ENCODE measurements around the gene MYOG. TPM values are rescaled to one million over a fixed set of nuclear protein-coding genes. Genes with fewer than 3 reads are reported as not detected.

Gene MYOG
- total and polyA plus RNA-seq, 10 of the 15 experiments (the other 5 are each of a cell fraction or from before 2014, with no cell fraction given), result not detected

- H3K4me2 ChIP-seq (ENCODE audit: control insufficient read depth, insufficient read depth), result no peak overlapping the region
- H3K27ac ChIP-seq (ENCODE audit: control insufficient read depth, insufficient read depth), result no peak overlapping the region
- ChIA-PET RAD21 (ENCODE audit: unreplicated experiment) (no interaction called here), CTCF (interaction anchor here (1.0 to 8.7 kb wide), 2 partner anchors 15 to 162 kb away, joined by 4 to 66 read pairs; no protein-coding TSS in a partner anchor), POLR2A (no interaction called here), SMC1A (ENCODE audit: uncharacterized antibody, unreplicated experiment) (interaction anchor here (0.6 to 1.2 kb wide), 2 partner anchors 10 to 692 kb away, joined by 3 read pairs; no protein-coding TSS in a partner anchor)
- WGBS (ENCODE audit: insufficient coverage, insufficient replicate concordance, low lambda C conversion rate, missing lambda C conversion rate), result 0% methylated on average over 1 of the region's 1 CpG
- FAIRE-seq (no peak), ATAC-seq (no peak), DNase-seq (ENCODE audit: low read depth, low spot score) (no peak)
- no peaks in the 10 kb centered on the region for H3K4me1 ChIP-seq (ENCODE audit: control insufficient read depth, insufficient read depth, low read length)
- TF ChIP-seq NRF1 (conservative IDR thresholded peaks at IDR 0.05; ENCODE audit: low read depth, low read length) (no peak), ZBTB33 (IDR thresholded peaks at IDR 0.05) (no peak), KAT2A (conservative IDR thresholded peaks at IDR 0.05; ENCODE audit: control insufficient read depth, low read depth, low read length) (no peak), ELK1 (IDR thresholded peaks at IDR 0.05; ENCODE audit: low read depth, low read length) (no peak), SUZ12 (IDR thresholded peaks at IDR 0.05; ENCODE audit: unreplicated experiment) (no peak), CBFB (IDR thresholded peaks at IDR 0.05; ENCODE audit: low read depth) (no peak), CEBPZ (IDR thresholded peaks at IDR 0.05; ENCODE audit: low read depth, low read length) (no peak), TBL1XR1 (IDR thresholded peaks at IDR 0.05; ENCODE audit: low read depth, low read length) (no peak), MTA3 (IDR thresholded peaks at IDR 0.05; ENCODE audit: borderline replicate concordance, low read length) (no peak), BHLHE40 (IDR thresholded peaks at IDR 0.05; ENCODE audit: borderline replicate concordance in 1 of 2, low read depth in 2 of 2, low read length in 1 of 2) (no peak), ATF3 (IDR thresholded peaks at IDR 0.05; ENCODE audit: borderline replicate concordance, extremely low read depth, low read depth, low read length) (no peak), KDM1A (IDR thresholded peaks at IDR 0.05; ENCODE audit: borderline replicate concordance) (no peak), SMARCA5 (IDR thresholded peaks at IDR 0.05) (no peak), LARP7 (IDR thresholded peaks at IDR 0.05) (no peak), CBX5 (IDR thresholded peaks at IDR 0.05; ENCODE audit: low read depth) (no peak), CHD4 (IDR thresholded peaks at IDR 0.05) (no peak), NKRF (conservative IDR thresholded peaks at IDR 0.05) (no peak)
- no peaks in the 10 kb centered on the region for H4K20me1 ChIP-seq (ENCODE audit: control insufficient read depth, insufficient read depth)
- no peaks in the 10 kb centered on the region for H3K9me3 ChIP-seq (replicated peaks; ENCODE audit: control insufficient read depth, insufficient read depth, low read length)
- no TSS peak for BruUV-seq (replicated peaks)
- intact Hi-C loops (cut with micrococcal nuclease; ENCODE audit: unreplicated experiment), result no loop called here
- H3K79me2 ChIP-seq (ENCODE audit: control insufficient read depth, insufficient read depth, low read length), result no peaks in the 10 kb centered on the region
- H3K27me3 ChIP-seq (replicated peaks in 1 of 2; ENCODE audit: control insufficient read depth in 2 of 2, insufficient read depth in 2 of 2, low read length in 1 of 2), result peaks cover 0 to 2% of the 10 kb centered on the region in 2 experiments; a peak in 2 of 4 replicates
- in situ Hi-C loops (cut with MboI), result no loop called here
- no peaks in the 10 kb centered on the region for H3K36me3 ChIP-seq (ENCODE audit: control insufficient read depth in 2 of 2, insufficient read depth in 2 of 2, low read length in 1 of 2)
- no peak overlapping the region for H3K9ac ChIP-seq (ENCODE audit: control insufficient read depth, insufficient read depth, low read length)
- H2AFZ ChIP-seq (ENCODE audit: control insufficient read depth, low read depth, low read length), result no peak overlapping the region
- H3K4me3 ChIP-seq, result no peak overlapping the region
Observed at GRCh38 chr1:203054184-203054583, 31.6 kb downstream of the MYOG start.
